HG03064 (cell line): ENCODE data around the gene NFIB.

Experiments
- ATAC-seq: cut with Tn5 transposase; IDR thresholded peaks from one replicate; pipeline ENCODE4 v1.9.1; 2021; ENCODE audit warnings: low read depth; ENCODE audit not compliant: unreplicated experiment

The NFIB gene

DNA sequence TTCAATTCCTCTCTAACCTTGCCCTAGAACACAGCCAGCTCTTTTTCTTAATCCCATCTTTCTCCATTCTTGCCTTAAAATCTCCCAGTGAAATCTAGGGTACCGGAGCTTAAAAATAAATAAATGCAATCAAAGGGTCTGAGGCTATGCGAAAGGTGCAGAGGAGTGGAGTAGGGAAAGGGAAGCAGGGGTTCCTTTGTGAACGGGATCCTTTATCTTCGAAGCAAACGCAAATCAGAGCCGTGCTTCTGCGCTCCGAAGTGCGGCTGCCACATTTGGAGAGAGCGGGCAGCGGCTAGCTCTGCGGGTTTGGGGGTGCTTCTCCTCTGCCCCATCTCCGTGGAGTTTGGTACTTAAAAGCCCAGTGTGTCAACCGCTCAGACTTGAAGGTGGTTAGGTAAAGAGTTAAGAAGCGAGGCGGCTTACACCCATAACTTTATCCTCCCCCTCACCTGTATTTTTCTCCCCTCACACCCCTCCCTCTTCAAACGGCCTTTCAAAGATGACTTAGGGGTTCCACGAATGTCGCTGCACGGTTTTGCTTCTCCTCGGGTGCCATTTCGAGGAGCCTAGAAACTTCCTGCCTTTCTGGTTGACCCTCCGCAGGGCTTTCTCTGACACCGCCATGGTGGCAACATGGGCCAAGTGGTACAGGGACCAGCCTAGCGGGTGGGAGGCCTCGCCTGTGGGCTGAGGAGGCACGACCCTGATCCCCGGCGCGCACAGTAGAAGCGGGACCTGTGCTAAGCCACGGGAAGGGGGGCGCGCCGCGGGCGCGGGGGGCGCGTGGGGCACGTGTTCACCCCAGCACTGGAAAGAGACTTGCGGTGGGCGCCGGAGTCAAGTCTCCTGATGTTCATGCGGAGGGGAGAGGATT, 31.7 kb upstream of the NFIB start:
- no peak for ATAC-seq

DNA sequence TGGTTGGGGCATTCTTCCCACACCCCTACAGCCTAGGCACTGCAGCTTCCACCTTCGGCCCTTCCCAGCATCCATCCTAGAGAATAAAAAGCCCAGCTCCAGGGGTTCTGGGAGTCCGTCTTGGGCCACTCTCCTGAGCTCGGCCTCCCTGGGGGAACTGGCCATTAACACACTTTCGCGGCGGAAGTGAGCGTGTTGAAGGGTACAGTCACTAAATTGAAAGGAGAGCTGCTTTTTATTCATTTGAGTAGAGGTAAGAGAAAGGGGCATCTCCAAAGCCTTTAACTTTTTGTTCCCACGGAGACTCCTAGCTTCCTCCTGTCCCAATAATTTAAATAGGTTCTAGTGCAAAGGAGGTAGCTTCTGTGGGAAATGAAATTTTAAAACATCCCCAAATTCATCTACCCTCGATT, 31.0 kb upstream of the NFIB start:
- no peak for ATAC-seq

DNA sequence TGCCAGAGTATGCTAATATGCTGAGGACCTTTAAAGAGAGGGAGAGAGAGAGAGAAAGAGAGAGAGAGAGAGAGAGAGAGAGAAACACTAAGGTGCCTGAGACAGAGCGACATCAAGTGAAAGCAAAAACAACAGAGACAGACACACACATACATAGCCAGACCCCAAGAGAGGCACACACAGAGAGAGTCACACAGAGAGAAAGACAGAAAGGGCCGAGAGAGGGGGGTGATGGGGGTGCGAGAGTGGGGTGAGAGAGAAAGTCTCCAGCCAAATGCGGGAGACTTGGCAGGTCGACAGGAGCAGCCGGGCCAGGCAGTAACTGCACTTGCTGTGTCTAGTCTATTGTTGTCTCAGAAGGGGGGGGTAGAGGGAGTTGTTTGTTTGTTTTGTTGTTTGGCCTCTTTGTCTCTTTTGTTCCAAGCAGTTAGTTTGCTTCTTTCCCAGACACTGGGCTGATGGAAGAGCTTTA, 30.1 kb upstream of the NFIB start:
- no peak for ATAC-seq

DNA sequence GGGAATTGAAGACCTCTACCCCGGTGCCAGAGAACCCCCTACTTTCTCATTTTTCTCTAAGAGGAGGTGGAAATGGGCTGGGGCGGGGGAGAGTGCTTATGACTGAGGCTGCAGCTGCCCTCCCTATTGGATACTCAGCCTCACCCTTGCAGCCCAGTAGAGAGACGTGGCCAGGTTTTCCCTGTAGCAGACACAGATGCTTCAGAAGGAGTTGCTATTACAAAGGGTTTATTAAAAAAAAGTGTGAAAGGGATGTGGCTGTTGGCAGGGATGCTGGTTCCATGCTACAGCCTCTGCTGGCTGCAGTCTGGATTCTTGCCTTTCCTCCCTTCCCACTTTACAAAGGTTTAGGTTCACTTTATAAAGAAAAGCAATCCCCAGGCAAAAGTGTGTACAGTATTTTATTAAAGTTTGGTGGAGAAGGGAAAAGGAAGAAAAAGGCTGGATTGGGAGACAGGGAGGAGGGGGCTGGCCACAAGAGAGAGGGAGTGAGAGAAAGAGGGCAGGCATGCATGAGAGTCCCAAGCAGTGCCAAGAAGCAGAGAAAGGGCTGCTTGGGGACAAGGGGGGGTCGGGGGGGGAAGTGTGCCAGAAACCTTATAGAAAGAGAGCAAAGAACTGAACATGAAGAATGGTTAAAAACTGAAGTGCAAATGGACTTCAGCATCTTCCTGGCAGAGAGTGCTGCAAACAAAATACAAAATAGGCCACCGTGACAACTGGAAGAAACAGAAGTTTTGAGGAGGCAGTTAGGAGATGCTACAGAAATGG, 29.5 kb upstream of the NFIB start:
- ATAC-seq, result no peak

DNA sequence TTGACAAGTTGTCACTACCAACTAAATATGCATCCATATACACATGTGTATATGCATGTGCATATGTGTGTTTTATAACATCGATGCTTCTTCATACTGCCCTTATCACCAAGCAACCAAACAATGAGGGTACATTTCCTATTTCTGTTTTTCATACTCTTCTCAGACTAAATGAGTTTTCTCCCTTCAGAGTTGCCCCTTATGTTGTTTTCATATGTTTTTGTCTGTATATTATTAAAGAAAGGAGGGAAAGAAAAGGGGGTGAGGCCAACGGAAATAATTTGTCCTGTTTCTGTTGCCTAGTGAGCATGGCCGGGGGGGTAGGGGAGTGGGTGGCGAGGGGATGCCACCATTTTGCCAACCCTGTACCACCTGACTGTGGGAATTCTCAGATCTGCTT, 28.8 kb upstream of the NFIB start:
- no peak for ATAC-seq

DNA sequence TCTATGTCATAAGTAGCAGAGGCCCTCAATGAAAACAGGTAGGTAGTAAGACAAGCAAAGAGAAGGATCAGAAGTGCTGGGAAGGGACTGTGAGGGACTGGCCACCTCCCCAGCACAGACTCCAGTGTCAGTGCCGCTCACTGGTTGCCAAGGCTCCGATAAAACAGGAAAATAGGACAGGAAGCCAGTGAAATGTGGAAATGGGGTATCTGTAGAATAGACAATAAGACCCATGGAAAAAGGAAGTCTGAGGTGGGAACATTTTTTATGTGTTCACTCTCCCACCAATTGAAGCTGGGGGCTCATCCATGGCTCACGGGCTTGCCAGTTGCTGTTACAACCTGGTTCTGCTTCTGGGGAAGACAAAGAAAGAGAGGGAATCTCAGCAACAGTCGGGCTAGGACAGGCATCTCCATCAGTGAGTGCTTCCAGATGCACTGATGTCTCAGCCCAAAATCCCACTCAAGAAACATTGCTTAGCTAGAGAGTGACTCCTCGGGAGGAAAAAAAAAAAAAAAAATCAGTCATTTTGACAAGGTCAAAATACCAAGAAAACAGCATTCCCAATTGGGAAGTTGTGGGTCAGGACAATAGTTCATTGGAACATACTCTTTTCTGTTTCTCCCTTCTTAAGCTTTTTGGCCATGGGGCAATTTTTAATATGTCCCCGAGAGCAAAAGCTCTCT, 27.6 kb upstream of the NFIB start:
- ATAC-seq, result no peak

DNA sequence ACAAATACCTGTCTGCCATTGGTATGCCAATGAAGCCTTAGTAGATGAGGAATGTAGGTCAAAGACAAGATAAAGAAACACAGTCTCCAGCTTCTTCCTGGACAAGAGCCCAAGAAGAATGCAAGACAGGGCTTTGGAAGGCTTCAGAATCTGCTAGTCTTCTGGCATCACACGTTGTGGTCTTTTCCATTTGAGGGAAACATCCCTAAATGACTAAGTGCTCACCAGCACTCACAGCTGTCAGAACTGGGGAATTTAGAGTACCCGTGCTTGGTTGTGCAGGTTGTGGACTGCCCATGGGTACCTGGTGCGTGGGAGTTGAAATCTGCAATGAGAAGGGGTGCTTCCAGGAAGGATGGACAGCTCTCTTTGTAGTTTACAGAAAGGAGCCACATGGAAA, 27.1 kb upstream of the NFIB start:
- no peak for ATAC-seq

DNA sequence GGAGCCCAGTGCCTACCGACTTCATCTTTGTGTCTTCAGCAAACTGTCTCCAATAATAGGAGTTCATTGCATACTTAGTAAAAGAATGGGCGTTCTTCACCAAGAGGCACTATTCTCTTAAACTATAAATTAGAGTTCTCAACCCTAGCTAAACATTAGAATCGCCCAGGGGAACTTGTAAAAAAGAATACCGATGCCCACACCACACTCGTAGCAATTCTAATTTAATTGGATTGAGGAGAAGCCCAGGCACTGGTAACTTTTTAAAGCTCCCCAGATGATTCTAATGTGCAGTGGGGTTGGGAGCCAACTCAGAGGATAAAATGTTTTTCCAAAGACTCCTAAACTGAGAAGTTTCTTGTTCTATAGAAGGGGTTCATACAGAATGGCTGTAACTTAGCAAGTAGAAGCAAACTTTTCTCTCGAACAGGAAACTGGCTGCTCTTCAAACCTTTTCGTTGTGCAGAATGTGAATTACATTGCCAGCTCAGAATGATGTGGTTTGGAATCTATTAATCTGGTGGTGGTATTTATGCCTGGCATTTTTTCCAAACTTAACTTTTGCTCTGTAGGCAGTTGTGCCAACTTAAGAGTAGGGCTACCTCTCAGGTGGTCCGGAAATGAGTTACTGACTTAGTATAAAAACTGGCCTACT, 26.4 kb upstream of the NFIB start:
- no peak for ATAC-seq

DNA sequence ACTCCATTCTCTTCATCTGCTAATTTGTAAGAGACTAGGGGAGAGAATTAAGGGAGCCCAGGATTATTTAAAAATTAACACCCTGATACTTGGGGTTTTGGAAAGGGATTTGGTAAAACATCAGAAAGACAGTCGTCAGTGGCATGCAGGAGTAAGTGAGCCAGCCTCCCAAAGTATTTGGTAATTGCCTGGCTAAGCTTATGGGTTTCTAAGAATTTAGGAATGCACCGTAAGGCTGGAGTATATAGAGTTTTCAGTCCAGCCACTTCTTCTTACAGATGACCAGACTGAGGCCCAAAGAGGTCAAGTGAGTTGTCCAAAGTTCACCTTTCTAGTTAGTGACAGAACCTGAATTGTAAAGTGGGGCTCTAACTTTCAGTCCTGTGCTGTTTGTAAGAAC, 25.8 kb upstream of the NFIB start:
- ATAC-seq, result no peak

DNA sequence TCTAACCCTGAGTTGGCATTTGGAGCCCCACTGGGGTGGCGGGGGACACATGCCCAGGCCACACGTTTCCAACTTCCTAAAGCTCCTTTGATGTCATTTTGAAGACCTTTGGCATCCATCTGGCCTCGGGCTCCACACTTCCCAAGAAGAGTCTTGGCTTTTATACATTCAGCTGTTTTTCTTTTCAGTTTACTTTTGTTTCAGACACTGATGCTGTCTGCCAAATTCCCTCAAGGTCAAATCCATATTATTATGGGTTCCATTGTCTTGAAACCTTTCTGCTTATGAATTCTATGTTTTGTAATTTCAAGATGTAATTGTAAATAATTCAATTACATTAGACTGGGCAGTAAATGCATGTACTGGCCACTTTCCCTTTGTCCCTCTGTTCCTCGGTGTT, 23.7 kb upstream of the NFIB start:
- no peak for ATAC-seq

DNA sequence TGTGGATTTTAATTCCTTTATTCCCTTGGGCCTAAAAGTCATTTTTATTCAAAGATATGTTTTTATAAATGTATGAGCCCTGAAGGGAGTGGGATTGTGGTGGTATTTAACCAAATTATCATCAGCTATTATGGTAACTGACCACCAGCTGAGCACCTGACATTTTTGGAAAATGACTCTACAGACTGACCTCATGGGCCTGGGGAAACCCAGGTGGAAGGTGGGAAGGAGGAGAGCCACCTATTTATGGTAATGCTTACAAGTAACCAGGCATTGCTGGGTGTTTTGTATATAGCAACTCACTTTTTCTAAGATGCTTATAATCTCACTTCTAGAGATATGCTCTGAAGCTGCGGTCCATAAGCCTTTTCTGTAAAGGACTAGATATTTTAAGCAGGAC, 22.3 kb upstream of the NFIB start:
- no peak for ATAC-seq

DNA sequence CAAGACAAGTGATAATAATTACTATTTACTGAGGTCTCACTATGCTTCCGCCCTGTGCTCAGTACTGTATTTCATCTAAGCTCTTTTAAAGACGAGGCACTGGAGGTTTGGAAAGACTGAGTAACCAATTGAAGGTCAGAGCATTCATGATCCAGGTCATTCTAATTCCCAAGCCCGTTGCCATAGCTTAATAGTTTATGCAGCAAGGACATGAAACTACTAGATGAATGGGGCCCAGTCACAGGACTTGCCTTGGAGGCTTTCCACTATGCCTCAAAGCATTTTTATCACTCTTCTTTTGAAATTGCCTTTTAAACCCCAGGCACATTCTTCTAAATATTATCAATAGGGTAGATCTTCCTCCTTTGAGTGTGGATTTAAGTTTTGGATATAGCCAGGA, 17.2 kb upstream of the NFIB start:
- ATAC-seq, result no peak

DNA sequence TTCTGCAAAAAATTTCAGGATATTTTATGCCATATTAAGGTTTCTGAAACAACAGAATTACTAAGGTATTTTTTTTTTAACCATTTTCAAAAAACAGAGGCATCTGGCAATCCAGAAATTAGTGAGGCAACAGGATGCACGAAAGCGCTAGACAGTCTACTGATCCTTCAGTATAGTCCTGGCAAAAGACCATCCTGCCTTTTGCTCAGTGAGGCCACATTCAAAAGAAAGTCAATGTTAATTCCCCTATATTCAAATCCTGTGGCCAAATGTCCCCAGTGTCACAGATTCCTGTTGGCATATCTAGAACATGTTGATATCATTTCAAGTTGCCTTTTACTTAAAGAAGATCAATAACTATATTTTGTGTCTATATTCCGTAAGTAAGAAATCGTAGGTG, 13.1 kb upstream of the NFIB start:
- no peak for ATAC-seq

DNA sequence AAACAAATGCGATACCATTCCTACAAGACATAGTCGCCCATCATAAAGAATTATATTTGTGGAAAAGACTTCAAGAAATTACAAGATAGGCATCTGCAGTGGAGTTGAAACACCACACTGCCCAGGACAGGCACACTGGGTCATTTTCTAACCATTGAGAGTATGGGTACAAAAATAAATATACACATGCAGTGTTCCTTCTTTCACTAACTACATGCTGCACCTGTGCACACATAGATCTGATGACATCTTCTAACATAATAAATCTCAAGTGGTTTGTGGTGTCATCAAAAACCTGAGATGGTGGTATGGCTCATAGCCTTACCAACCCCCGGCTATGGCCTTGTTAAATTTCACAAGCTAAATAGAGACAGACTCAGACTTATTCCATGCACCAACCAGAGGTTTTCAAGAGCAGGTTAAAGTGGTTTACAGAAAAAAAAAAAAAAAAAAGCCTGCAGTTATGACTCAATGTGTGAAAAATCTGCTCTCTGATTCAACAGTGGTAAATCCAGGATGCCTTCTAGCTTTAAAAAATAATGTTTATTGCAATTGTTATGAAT, 12.4 kb upstream of the NFIB start:
- no peak for ATAC-seq

DNA sequence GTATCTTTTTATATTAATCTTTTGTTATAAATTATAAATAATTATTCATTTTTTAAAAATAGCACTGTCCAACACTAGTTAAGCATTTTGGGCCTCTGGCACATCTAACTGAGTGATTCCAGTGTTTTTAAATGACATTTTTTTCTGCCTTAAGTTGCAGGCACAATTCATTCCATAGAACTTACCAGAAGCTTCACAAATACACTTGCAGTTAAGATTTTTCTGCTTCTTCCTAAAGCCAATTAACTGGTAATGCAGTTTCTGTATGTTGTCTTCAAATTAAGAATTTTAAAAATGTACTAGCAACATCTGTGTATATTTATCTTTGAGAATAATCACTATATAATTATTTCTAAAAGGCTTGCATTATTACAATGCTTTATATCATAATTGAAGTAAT, 11.2 kb upstream of the NFIB start:
- no peak for ATAC-seq

DNA sequence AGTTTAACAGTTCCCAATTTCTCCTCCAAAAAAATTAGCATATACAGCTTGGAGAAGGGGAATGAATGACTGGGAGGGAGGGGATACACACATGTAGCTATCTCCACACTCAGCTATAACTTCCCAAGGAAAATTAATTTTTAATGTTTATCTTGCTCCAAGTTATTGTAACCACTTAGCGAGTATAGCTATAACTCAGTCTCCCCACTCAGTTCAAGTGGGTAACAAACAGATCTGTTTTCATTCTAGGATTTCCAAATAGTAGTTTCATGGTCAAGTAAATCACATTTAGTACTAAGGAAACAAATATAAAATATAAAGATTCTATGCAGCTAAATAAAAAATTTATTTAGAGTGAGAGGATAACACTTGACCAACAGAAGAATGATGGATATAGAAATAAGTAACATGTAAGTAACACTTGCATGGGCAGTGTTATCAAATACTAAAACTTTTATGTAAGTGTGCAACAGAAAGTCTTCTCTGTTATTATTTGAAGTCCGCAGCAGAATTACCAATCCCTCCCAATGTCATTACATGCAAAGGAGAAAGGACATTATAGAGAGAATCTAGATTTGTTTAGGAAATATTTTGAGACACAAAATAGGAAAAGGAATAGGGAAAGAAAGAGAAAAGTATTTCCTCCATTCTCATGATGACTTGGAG, 10.2 kb upstream of the NFIB start:
- no peak for ATAC-seq

DNA sequence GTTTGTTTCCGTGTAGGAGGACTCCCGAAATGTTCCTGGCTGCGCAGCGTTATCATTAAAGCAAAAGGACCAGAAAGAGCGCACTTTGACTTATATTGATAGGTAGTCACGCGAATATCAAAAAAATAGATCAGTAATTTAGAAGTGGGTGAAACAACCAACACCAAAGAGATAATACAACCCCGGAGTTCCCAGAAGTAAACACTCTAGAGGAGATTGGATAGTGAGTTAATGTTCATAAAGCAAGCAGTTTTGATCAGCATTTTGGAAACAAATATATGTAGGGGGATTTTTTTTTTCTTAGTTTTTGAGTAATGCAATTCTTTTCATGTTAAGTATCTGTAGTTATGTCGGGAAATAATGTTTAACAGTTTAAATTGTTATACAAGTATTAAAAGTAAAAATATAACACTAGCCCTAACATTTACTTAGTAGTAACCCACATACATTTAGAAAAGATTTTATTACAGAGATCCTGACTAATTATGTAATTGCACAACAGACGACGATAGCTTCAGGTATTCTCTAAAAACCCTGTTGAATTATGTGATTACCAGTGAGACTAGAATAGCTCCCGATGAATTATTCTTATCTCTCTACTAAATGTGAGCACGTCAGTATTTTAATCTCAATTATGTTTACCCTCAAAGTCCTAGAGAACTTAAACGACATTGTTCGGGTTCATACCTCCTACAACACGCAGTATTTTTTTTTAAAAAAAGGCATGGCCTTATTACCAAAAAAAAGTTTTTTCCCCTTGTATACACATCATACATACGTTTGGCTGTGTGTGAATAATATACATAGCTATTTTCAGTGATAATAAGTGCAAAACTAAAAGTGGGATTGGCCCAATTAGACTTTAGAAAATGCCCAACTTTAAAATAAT, 9.4 kb upstream of the NFIB start:
- no peak for ATAC-seq

DNA sequence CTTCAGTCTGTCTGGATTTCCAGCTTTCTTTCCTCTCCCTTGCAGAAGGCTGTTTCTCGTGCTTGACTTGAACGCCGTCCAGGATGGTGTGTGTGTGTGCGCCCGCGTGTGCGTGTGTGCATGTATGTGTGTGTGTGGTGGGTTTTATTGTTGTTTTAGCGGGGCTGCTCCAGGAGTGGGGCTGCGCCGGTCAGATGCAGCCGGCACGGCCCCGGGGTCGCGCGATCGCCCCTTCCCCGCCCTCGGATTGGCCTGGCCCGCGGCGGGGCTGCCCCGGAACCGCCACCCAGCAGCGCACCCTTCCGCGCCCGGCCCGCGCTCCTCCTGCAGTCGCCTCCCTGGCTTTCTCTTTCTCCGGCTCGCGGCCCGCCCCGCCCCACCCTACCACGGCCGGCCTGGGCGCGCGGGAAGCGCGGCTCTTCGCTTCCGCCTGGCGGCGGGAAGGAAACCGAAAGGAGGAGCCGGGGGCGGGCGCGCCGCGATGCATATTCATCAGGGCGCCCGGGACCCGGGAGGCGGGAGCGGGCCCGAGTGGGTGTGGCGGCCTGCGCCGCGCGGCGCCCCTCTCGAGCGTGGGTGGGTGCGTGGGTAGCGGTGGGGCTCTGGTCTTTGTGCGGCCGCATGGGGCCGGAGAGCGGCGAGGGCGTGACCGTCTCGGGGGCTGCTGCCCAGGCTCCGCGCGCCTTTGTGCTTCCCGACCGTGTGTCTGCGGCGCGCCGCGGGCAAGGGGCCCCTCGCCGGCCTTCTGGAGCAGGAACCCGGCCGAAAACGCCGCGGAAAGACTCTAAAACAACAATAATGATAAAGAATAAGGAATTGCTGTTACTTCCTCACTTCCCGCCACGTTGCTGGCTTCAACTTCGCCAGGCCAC, 8.5 kb upstream of the NFIB start:
- peak; percentile 92 for ATAC-seq
